ENCODE measurements around the gene KANK4.

GRCh38 chr1:62318320-62318755 is 896 bp downstream of the KANK4 start:
- TF ChIP-seq CTCF (IDR thresholded peaks at IDR 0.05; ENCODE audit: low read depth, low read length) (no peak), POLR2A (IDR thresholded peaks at IDR 0.05; ENCODE audit: extremely low read depth, insufficient read length) (no peak), MAX (IDR thresholded peaks at IDR 0.05; ENCODE audit: low read depth, low read length) (no peak)
